WI38 (cell line): Measurements from ENCODE around the gene DIAPH3.

ENCODE experiments used
- H3K4me3 ChIP-seq: 2 replicates; pipeline ENCODE4 v1.5.1; 2011; ENCODE audit warnings: low read depth, mild to moderate bottlenecking, control low read depth, low read length
- TF ChIP-seq, protein P1 (sequence below): IDR thresholded peaks from 2 replicates; pipeline ENCODE4 v1.5.1; 2012; ENCODE audit warnings: low read depth, mild to moderate bottlenecking, control low read depth, low read length

DIAPH3 gene

GRCh38 chr13:59665732-59666131 is 498.0 kb downstream of the DIAPH3 start:
- H3K4me3 ChIP-seq = no peak overlapping the region
- TF ChIP-seq, protein P1, sequence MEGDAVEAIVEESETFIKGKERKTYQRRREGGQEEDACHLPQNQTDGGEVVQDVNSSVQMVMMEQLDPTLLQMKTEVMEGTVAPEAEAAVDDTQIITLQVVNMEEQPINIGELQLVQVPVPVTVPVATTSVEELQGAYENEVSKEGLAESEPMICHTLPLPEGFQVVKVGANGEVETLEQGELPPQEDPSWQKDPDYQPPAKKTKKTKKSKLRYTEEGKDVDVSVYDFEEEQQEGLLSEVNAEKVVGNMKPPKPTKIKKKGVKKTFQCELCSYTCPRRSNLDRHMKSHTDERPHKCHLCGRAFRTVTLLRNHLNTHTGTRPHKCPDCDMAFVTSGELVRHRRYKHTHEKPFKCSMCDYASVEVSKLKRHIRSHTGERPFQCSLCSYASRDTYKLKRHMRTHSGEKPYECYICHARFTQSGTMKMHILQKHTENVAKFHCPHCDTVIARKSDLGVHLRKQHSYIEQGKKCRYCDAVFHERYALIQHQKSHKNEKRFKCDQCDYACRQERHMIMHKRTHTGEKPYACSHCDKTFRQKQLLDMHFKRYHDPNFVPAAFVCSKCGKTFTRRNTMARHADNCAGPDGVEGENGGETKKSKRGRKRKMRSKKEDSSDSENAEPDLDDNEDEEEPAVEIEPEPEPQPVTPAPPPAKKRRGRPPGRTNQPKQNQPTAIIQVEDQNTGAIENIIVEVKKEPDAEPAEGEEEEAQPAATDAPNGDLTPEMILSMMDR = no peak

- H3K4me3 ChIP-seq = no peak overlapping the region
- TF ChIP-seq, protein P1 = no peak
Observed at GRCh38 chr13:59665184-59665583, 498.5 kb downstream of the DIAPH3 start.

DNA sequence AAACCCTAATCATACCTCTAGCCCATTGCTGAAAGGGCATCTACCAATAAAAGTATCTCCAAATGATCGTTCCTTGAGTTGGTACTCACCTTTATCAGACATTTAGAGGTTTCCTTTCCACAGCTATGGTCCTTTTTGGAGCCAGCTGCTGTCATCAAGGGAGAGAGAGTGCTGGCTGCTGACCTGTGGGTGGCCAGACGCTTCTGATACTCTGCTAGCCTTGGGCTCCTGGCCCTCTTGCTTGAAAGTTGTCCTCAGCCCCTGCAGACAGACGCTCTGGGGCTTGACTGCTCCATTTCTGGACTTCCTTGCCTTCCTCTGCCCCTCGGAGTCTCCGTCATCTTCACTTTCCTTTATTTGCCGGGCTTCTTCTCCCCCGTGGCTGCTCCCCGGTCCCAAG is 499.1 kb downstream of the DIAPH3 start:
- TF ChIP-seq, protein P1 = no peak

GRCh38 chr13:59663707-59664106 is 500.0 kb downstream of the DIAPH3 start:
- no peak overlapping the region for H3K4me3 ChIP-seq
- TF ChIP-seq, protein P1 = no peak

More for the DNA sequence above, 499.1 kb downstream of the DIAPH3 start:
- H3K4me3 ChIP-seq = no peak overlapping the region

DNA sequence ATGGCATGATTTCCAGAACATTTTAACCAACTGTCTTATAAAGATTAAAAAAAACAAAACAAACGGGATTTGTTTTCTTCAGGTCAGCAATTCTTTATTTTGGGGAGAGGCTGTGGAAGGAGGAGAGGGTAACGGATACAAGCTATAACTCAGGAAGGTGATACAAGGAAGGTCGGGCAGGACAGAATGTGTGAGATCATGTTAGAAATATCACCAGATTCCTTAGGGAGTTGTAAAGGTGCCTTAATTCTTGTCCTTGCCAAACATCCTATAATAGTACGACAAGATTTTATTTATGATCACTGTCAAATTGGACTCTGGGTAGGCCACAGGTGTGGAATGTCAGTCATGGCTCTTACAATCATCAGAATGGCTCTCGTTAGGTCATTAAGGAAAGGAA is 503.1 kb downstream of the DIAPH3 start:
- TF ChIP-seq, protein P1 = no peak
- no peak overlapping the region for H3K4me3 ChIP-seq

DNA sequence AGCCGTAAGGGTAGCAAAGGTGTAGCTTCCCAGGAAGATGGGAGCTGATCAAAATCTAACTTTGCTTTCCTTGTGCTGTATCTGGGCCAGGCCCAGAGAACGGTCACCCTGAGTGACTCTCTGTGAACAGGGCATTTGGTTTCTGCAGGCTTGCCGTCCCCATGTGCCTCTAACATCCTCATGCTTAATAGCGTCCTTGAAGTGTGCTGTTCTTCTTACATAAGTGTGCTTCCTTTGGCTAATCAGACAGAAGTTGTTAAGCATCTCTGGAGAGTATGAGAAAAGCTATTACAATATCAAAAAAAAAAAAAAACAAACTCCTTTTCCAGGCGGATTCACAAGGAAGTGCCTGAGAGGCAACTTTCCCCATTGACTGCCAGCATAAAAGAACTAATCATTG is 503.7 kb downstream of the DIAPH3 start:
- TF ChIP-seq, protein P1 = no peak
- no peak overlapping the region for H3K4me3 ChIP-seq

DNA sequence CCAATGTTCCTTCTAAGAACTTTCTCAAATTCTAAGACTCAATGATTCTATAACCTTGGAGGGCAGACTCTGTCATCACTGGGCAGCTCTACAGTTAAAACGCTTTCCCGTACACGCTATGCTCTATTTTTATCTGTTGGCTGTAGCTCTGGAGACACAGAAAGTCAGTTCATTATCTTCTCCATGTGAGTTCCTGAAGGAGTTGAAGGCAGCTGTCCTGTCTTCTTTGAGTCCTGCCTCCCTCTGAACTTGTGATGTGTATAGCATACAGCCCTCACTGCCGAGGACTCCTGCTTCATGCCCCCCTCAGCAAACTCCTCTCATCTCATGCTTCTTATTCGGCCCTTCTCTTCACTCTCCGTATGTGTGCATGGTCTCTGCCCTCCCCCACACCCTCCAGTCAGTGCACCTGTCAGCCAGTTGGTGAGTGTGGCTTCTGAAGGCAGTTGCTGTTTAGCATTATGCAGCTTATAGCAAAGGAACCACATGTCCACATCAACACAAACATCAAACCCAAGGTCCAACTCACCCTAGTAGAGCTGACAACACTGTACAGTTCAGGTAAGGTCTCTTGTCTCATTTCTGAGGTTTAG is 504.9 kb downstream of the DIAPH3 start:
- H3K4me3 ChIP-seq = no peak overlapping the region
- TF ChIP-seq, protein P1 = no peak
